Measurements from ENCODE around the gene OR2D3. TPM values are rescaled to one million over a fixed set of nuclear protein-coding genes. Genes with fewer than 3 reads are reported as not detected.

OR2D3 gene
- total RNA-seq, 1 donor from 2014 or later: not detected

GRCh38 chr11:6926208-6927029 is 5.6 kb downstream of the OR2D3 start, which contains the start of gene ZNF215:
Gene ZNF215 (plus strand): TSS chr11:6926426. CDS start chr11:6932273, 5,847 bp downstream.
- peak within 1 kb of the TSS; percentile 47 to 49 for H3K4me3 ChIP-seq
- peak; percentile 16 to 20 for TF ChIP-seq POLR2AphosphoS5 (IDR thresholded peaks at IDR 0.05; ENCODE audit: insufficient read depth in 1 of 2, low read depth in 1 of 2)
- TF ChIP-seq, protein P1, sequence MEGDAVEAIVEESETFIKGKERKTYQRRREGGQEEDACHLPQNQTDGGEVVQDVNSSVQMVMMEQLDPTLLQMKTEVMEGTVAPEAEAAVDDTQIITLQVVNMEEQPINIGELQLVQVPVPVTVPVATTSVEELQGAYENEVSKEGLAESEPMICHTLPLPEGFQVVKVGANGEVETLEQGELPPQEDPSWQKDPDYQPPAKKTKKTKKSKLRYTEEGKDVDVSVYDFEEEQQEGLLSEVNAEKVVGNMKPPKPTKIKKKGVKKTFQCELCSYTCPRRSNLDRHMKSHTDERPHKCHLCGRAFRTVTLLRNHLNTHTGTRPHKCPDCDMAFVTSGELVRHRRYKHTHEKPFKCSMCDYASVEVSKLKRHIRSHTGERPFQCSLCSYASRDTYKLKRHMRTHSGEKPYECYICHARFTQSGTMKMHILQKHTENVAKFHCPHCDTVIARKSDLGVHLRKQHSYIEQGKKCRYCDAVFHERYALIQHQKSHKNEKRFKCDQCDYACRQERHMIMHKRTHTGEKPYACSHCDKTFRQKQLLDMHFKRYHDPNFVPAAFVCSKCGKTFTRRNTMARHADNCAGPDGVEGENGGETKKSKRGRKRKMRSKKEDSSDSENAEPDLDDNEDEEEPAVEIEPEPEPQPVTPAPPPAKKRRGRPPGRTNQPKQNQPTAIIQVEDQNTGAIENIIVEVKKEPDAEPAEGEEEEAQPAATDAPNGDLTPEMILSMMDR (IDR thresholded peaks at IDR 0.05): no peak
- H3K27ac ChIP-seq: peak within 1 kb of the TSS; percentile 45
- H3K27me3 ChIP-seq: no peaks in the 10 kb centered on the region
- intact Hi-C loops (cut with DNase I): no loop called here
- no peak for DNase-seq (ENCODE audit: extremely low spot score in 2 of 2)
- no peaks in the 10 kb centered on the region for H3K36me3 ChIP-seq
- no peaks in the 10 kb centered on the region for H3K9me3 ChIP-seq
- H3K4me1 ChIP-seq: peaks cover 11% of the 10 kb centered on the region

- Histone ChIP-seq H3K27ac (peak overlapping the region; percentile 45), H3K4me3 (peak overlapping the region; percentile 47 to 49), H3K36me3 (no peaks in the 10 kb centered on the region), H3K27me3 (no peaks in the 10 kb centered on the region), H3K9me3 (no peaks in the 10 kb centered on the region), H3K4me1 (peaks cover 11% of the 10 kb centered on the region)
- intact Hi-C loops (cut with DNase I): no loop called here
- TF ChIP-seq, protein P1 (IDR thresholded peaks at IDR 0.05): no peak
- no peak for TF ChIP-seq POLR2AphosphoS5 (IDR thresholded peaks at IDR 0.05; ENCODE audit: insufficient read depth in 1 of 2, low read depth in 1 of 2)
- no peak for TF ChIP-seq POLR2A (IDR thresholded peaks at IDR 0.05)
- DNase-seq (ENCODE audit: extremely low spot score in 2 of 2): no peak
Measured at GRCh38 chr11:6927030-6927617, 6.3 kb downstream of the OR2D3 start.

- Histone ChIP-seq H3K9me3 (no peaks in the 10 kb centered on the region), H3K36me3 (no peaks in the 10 kb centered on the region), H3K4me1 (peaks cover 11% of the 10 kb centered on the region), H3K27ac (no peak overlapping the region), H3K4me3 (no peak overlapping the region), H3K27me3 (no peaks in the 10 kb centered on the region)
- no peak for DNase-seq (ENCODE audit: extremely low spot score in 2 of 2)
- intact Hi-C loops (cut with DNase I): no loop called here
- TF ChIP-seq, protein P1 (IDR thresholded peaks at IDR 0.05): no peak
- TF ChIP-seq POLR2A (IDR thresholded peaks at IDR 0.05): no peak
- TF ChIP-seq POLR2AphosphoS5 (IDR thresholded peaks at IDR 0.05; ENCODE audit: insufficient read depth in 1 of 2, low read depth in 1 of 2): no peak
Measured at GRCh38 chr11:6928916-6929315, 8.1 kb downstream of the OR2D3 start.

DNA sequence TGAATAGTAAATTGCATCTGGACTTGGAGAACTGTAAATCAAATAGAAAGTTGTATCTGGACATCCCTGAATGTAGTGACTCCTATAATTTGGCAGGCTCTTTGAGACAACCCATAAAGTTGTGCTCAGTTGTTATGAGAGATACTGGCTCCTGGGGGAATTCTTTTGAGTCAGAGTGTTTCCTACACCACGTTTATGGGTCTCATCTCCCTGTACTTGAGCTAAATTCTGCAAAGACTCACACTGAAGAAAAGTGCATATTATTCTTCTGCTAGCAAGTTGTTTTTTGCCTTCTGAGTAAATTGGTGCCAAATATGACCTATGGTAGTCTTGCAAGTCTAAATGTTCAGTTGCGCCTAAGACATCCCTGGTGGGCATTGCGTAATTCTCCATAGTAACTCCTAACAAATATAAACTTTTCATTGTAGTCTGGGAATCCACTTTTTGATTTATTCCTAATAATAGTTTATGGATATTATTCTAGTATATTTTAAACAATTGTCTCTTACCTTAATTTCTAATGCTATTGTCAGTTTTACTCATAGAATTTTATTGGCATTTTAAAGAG is 10.4 kb downstream of the OR2D3 start:
- Histone ChIP-seq H3K27me3 (no peaks in the 10 kb centered on the region), H3K4me1 (peaks cover 11% of the 10 kb centered on the region), H3K27ac (no peak overlapping the region), H3K4me3 (no peak overlapping the region), H3K36me3 (no peaks in the 10 kb centered on the region), H3K9me3 (no peaks in the 10 kb centered on the region)
- TF ChIP-seq POLR2A (IDR thresholded peaks at IDR 0.05) (no peak), POLR2AphosphoS5 (IDR thresholded peaks at IDR 0.05; ENCODE audit: insufficient read depth in 1 of 2, low read depth in 1 of 2) (no peak)
- TF ChIP-seq, protein P1 (IDR thresholded peaks at IDR 0.05): no peak
- no peak for DNase-seq (ENCODE audit: extremely low spot score in 2 of 2)
- intact Hi-C loops (cut with DNase I): no loop called here

All from vagina (tissue), 2 donors.